GM21526 (cell line): ENCODE data around the gene GON4L.
"Not testable (repeated sequence)": the region's sequence is repeated elsewhere in the genome, so short reads cannot be mapped to it uniquely, and the experiment has no call there.

Experiments used
- ATAC-seq: cut with Tn5 transposase; IDR thresholded peaks from one replicate; pipeline ENCODE4 v1.9.1; 2021; ENCODE audit warnings: moderate library complexity; ENCODE audit not compliant: unreplicated experiment, low FRiP score

The GON4L gene

DNA sequence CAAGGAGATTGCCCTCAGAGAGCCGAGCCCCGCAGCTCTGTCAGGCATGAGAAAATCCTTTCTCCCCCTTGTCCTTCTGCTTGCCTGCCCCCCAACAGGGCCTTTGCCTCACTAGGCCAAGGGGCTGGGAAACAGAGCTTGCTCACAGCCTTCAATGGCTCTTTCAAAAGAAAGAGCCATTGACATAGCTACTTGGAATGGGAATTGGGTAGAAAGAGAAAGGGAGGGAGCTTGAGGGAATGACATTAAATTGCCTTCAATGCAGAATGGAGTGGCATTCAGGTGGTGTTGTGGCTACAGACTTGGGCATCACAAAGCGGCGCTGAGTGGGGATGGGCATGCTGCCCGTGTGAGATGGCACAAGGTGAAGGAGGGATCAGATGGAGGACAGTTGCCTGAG, 15.5 kb upstream of the GON4L start:
- no peak for ATAC-seq

DNA sequence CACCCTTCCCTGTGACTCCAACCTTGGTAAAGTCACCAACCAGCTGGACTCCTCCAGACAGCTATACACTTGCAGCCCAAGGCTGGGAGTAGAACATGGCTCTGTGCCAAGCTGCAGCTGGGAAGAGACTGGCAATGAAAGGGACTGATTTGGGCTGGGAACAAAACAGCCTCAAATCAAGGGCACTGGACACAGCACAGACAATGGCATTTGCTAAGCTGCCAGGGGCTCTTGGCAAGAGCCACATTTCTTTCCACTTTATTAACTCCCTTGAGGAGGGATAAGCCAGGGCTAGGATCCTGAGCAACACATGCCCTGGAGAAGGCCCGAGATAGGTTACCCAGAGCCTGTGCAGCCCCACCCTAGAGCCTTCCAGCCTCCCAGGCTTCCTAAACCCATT, 14.4 kb upstream of the GON4L start:
- no peak for ATAC-seq

DNA sequence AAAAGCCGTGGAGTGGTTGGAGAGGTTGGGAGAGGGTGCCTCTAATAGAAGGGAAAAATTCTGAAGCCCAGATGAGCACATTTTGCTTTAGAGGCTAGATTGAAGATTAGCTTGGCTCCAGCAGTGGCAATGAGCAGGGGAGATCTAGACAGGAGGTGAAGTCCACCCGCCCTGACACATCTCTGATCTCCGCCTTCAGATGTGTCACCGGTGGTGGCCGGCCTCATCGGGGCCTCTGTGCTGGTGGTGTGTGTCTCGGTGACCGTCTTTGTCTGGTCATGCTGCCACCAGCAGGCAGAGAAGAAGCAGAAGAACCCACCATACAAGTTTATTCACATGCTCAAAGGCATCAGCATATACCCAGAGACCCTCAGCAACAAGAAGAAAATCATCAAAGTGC, 10.8 kb upstream of the GON4L start:
- ATAC-seq, result no peak

DNA sequence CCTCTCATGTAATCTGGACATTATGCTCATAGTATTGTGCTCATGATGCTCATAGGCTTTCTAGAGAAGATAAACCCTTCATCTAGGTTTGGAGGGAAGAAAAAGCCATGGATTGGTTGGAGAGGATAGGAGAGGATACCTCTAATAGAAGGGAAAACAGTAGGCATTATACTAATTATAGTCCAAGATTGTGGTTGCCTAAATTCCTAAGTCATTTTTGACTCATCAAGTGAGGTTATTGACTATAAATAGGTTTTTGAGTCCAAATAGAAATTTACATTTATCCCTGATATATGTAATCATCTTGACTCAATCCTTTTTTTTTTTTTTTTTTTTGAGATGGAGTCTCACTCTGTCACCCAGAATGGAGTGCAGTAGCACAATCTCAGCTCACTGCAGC, 7.4 kb upstream of the GON4L start:
- no peak for ATAC-seq

DNA sequence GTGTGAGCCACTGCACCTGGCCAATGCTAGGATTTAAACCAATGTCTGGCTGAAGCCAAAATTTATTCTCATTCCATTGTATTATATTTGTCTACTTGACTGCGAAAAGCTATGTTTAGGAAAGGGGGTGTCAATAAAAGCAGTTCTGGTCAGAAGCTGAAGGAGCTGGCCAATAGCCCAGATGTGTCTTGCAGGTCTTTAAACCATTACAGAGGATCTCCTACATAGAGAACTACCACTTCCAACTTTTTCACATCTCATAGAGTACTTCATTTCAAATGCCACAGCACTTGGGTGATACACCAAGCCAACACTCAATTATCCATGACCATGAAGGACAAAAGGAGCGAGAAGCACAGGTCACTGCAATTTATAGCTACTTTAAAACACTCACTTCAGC, 4.9 kb upstream of the GON4L start:
- ATAC-seq, result no peak

DNA sequence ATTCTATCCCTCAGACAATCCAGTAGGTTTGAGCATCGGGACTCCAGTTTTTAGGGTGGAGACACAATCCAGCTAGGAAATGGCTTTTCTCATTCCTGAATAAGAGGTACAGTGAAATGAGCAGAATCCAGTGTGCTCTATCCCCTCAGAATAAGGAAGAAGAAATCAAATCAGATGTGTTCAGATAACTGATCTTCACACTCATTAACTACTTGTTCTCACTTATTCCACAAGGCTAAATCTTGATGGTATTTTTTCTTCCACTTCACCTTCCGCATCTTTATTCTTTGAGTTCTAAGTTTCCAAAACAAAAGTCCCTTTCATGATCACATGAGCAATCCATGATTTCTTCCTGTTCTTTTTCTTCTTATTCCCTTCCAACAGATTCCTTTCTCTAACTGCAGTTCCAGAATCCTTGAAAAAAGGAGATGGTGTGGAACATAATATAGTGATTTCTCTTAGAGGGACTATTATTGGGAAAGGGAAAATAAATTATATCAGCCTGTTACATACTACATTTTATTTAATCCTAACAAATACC, 4.0 kb upstream of the GON4L start:
- ATAC-seq, result no peak

DNA sequence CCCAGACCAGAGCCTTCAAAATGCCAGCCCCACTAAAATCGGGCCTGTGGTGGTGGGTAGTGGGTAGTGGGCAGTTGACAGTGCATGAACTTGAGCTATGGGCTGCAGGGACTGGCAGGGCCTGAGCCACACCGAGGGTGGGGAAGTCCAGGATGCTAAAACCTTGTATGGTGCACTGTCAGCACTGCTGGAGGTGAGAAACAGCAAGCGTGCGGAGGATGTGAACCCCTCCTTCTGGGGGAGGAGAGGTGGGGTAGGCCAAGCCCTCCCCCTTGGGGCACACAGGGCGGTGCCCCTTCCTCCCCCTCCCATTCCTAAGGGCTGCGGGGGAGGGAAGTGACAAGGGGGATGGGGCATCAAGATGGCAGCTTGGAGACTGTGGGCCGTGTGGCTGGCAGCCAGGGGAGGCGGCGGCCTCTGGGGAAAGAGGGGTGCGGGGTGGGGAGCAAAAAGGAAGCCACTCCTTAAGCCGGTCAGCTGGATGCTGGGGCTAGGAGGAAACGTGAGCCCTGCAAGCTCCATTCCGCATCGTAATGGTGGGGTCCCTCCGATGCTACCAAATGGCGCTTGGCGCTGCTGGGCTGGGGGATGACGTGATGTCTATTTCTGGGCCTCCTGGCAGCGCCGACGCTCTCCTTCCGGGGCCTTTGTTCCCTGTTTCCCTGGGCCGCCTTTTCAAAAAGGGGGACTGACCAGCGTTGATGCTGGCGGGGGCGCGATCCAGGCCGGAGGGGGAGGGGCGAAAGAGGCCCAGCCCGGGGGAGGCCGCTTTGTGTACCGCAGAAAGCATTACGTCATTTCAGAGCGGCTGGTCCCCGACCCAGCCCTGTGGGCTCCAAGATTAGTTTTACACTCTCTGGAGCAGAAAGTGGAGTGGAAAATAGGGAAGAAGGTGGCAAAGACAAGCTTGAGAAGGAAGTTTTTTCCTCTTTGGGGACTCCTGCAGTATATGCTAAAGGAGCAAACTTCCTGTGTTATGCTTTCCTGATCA, 3.2 kb upstream of the GON4L start:
- peak; percentile 11 for ATAC-seq

DNA sequence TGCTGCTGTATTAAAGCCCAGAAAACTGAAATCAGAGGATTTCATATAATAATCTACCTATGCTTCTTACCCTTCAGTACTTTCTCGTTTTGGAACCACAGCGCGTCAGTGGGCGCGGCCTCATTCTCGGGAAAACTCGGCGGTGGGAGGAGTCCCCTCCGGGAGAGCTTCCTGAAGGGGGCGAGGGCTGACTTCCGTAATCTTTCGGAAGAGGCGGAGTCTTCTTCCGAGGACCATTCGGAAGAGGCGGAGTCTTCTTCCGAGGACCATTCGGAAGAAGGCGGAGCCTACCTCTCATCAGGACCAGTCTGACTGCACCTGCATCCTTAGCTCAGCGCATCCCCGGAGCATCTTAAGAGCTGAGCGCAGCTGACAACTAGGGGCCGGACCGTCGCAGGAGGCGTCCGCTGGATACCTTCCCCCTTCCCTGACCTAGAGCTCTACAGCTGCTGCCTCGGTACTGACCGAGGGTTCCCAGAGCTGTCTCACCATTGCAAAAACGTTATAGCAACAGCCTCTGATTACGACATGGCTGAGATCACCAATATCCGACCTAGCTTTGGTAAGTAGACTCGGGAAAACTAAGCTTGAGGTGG, 2.3 kb upstream of the GON4L start, which contains the start of gene SYT11:
Gene SYT11 (plus strand): TSS at position 334 of the 596 bp plus-strand sequence. CDS start 195 bp downstream, at position 529.
- peak; percentile 59 for ATAC-seq

DNA sequence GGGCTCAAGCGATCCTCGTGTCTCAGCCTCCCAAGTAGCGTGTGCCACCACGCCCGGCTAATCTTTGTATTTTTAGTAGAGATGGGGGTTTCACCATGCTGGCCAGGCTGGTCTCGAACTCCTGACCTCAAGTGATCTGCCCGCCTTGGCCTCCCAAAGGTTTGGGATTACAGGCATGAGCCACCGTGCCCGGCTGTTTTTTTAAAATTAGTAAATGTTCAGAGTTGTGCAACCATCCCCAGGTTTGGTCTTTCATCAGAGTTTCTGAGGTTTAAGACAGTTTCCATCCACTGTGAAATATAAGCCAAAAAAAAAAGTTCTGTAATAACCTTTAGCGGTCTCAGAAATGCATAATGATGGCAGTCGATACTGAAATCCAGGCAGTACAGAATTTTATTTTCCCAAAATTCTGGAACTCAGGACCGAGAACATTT, 1.8 kb upstream of the GON4L start:
- no peak for ATAC-seq

DNA sequence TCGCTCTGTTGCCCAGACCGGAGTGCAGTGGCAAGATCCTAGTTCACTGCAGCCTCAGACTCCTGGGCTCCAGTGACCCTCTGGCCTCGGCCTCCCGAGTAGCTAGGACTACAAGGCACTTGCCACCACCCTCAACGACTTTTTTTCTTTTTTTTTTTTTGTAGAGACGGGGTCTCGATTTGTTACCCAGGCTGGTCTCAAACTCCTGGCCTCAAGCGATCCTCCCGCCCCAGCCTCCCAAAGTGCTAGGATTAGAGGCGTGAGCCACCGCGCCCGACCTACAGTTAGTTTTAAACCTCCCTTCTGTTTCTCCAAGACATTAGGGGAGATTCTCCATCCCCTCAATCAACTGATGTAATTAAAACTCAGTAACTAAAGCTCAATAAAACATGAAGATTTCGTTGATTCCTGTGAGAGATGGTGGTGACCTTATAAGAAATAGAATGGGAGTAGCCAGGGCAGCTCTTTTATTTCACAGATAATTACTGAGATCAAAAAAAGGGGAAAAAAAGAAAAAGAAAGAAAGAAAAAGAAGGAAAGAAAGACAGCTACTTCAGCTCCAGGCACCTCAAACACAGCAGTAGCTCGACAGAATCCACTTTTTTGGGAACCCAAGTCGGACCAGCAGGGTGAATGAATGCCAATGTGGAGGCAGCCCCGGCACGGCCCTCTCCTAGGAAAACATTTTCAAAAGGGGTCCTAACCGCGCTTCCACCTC, 598 bp downstream of the GON4L start:
- ATAC-seq, result no peak

DNA sequence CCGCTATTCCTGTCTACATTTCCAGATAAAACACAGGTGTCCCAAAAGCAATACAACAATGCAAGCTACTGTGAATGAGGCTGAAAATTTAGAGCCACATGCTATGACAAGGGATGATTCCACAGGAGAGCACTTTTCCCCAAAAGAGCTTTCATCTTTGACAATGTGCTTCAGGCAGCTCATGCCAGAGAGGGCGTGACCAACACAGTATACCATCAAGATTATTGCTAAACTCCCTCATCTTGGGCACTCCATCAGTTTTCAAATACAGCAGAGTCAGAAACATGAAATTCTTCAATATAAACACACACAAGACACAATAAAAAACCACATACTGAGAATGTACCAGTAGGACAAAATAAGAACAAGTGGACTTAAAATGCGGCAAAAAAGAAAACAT, 6.7 kb downstream of the GON4L start:
- ATAC-seq, result no peak

DNA sequence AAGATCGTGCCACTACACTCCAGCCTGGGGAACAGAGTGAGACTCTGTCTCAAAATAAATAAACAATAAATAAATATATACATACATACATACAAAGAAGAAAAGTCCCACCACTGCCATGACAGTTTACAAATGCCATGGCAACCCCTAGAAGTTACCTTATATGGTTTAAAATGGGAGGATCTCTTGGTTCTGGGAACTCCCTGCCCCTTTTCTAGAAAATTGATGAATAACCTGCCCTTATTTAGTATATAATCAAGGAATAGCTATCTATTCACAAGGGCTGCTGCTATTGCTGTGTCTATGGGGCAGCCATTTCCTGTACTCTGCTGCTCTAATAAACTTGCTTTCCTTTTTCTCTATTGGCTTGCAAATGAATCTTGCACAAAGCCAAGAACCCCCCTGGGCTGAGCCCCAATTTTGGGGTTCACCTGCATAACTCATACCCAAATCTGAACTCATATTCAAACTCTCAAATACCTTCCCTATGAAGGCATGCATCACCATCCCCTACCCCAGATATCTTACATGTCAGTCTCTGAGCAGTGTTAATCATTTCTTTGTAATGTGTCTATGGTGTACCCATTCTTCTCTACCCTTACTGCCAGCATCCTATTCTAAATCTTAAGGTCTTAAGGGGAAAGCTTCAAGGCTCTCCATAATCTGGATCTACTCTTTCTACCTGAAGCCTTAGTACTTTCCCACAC, 9.0 kb downstream of the GON4L start:
- ATAC-seq, result no peak

DNA sequence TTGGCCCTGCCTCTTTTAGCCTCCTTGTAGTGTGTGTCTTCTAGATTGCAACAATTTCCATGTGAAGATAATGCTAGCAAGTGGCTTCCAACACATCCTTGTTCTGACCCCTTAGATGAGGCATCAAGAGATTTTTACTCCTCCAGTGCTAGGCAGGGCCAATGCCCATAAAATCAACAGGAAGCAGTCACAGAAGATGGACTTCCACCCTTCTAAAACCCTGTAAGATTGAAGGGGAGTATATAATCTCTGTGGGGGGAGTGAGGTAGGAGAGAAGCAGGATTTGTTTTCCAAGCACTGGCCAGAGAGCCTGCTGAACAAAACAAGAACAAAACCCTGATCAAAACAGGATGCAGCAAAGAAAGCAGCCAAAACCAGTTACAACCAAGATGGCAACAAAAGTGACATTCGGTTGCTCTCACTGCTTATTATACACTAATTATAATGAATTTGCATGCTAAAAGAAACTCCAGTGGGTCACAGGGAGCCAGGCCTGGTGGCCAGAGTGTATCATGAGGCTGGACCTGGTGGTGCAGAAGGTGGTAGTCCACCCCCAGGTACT, 12.1 kb downstream of the GON4L start:
- ATAC-seq, result no peak

DNA sequence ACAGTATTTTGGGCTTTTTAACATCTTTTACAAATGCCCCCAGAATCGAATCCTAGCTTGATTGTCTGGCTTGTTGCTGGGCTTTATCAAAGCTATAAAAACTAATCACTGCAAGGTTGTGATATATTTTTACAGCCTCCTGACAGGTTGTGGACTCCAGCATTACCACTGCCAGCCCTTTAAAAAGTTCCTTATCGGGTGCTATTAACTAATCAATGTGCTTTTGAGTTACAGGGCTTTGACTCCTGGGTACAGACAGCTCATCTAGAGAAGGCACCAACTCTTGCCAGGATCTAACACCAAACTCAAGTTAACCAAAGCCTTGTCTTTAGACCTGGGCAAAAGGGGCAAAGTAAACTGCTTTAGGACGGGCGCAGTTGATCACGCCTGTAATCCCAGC, 16.6 kb downstream of the GON4L start:
- no peak for ATAC-seq

DNA sequence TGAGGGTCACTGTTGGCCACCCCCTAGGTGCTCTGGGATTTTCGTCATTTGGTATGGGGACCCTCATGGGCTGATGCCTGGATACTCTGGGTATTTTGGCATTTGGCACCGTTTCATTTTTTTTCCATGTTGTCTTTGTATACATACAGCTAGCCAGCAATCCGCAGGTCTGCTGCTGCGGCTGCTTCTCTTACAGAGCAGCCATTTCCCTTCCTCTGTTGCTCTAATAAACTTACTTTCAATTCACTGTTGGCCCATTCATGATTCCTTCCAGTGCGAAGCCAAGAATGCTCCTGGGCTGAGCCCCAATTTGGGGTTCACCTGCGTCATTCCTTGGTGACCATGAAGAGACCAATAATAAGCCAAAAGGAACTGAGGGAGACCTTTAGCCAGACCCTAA, 21.5 kb downstream of the GON4L start:
- no peak for ATAC-seq

DNA sequence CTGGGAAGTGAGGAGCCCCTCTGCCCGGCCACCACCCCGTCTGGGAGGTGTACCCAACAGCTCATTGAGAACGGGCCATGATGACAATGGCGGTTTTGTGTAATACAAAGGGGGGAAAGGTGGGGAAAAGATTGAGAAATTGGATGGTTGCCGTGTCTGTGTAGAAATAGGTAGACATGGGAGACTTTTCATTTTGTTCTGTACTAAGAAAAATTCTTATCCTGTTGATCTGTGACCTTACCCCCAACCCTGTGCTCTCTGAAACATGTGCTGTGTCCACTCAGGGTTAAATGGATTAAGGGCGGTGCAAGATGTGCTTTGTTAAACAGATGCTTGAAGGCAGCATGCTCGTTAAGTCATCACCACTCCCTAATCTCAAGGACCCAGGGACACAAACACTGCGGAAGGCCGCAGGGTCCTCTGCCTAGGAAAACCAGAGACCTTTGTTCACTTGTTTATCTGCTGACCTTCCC, 22.1 kb downstream of the GON4L start:
- ATAC-seq, result not testable (repeated sequence)

DNA sequence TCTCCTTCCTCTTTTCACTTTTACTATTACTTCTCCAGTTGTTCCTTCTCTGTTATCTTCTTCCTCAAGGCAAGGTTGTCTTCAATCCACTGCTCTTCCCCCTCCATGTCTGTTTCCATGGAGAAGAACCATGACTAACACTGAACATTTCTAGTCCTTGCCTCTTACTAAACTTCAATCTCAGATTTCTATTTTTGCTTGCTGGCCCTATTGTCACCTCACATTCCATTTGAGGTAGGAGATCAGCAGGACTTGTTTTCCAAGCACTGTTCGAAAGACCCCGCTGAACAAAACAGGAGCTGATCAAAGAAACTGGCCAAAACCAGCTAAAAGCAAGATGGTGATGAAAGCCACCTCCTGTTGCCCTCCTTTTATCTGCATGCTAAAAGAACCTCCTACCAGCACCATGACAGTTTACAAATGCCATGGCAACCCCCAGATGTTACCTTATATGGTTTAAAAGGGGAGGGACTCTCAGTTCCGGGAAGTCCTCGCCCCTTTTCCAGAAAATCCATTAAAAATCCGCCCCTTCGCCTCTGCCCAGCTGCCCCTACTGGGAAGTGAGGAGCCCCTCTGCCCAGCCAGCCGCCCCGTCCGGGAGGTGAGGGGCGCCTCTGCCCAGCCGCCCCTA, 22.6 kb downstream of the GON4L start:
- ATAC-seq, result no peak

DNA sequence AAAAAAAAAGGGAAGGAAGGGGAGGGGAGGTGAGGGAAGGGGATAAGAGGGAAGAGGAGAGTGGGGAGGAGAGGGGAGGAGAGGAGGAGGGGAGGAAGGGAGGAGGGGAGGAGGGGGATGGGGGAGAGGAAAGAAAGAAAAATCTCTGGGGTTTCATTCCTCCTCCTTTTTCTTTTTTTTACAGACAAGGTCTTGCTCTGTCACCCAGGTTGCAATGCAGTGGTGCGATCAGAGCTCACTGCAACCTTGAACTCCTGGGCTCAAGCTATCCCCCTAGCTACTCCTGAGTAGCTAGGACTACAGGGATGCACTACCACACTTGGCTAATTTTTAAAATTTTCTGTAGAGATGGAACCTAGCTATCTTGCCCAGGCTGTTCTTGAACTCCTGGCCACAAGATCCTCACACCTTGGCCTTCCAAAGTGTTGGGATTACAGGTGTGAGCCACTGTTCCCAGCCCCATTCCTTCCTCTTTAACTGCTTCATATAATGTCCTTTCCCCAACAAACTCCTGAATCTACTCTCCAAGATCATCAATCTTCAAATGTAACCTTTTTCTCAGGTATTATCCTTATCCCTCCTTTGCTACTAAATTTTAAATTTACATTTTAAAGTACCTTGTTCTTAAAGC, 23.2 kb downstream of the GON4L start:
- ATAC-seq, result no peak
